Measurements from ENCODE around the gene GPC3.

The GPC3 gene

GRCh38 chrX:133869270-133869669 lies 116.1 kb downstream of the GPC3 start:
- no peak for TF ChIP-seq CTCF (IDR thresholded peaks at IDR 0.05; ENCODE audit: poor library complexity, severe bottlenecking)
- Histone ChIP-seq H3K9me3 (ENCODE audit: severe bottlenecking) (no peaks in the 10 kb centered on the region), H3K36me3 (ENCODE audit: low read depth) (no peaks in the 10 kb centered on the region), H3K27me3 (ENCODE audit: insufficient read depth, poor library complexity, severe bottlenecking) (no peaks in the 10 kb centered on the region), H3K4me3 (ENCODE audit: severe bottlenecking) (no peak overlapping the region), H3K27ac (ENCODE audit: poor library complexity, severe bottlenecking) (no peak overlapping the region), H3K4me1 (ENCODE audit: insufficient read depth, poor library complexity, severe bottlenecking) (no peaks in the 10 kb centered on the region)
- no peak for DNase-seq (ENCODE audit: low spot score)
- no peak for ATAC-seq (ENCODE audit: low read depth)

GRCh38 chrX:133868682-133869081 lies 116.7 kb downstream of the GPC3 start:
- H3K27me3 ChIP-seq (ENCODE audit: insufficient read depth, poor library complexity, severe bottlenecking), result no peaks in the 10 kb centered on the region
- ATAC-seq (ENCODE audit: low read depth) (no peak), DNase-seq (ENCODE audit: low spot score) (no peak)
- H3K36me3 ChIP-seq (ENCODE audit: low read depth), result no peaks in the 10 kb centered on the region
- TF ChIP-seq CTCF (IDR thresholded peaks at IDR 0.05; ENCODE audit: poor library complexity, severe bottlenecking), result no peak
- no peak overlapping the region for H3K27ac ChIP-seq (ENCODE audit: poor library complexity, severe bottlenecking)
- no peak overlapping the region for H3K4me3 ChIP-seq (ENCODE audit: severe bottlenecking)
- H3K9me3 ChIP-seq (ENCODE audit: severe bottlenecking), result no peaks in the 10 kb centered on the region
- no peaks in the 10 kb centered on the region for H3K4me1 ChIP-seq (ENCODE audit: insufficient read depth, poor library complexity, severe bottlenecking)

GRCh38 chrX:133868250-133868649 lies 117.1 kb downstream of the GPC3 start:
- TF ChIP-seq CTCF (IDR thresholded peaks at IDR 0.05; ENCODE audit: poor library complexity, severe bottlenecking), result no peak
- H3K4me1 ChIP-seq (ENCODE audit: insufficient read depth, poor library complexity, severe bottlenecking), result no peaks in the 10 kb centered on the region

GRCh38 chrX:133865761-133866471 lies 119.5 kb downstream of the GPC3 start:
- no peak for ATAC-seq (ENCODE audit: low read depth)
- Histone ChIP-seq H3K27ac (ENCODE audit: poor library complexity, severe bottlenecking) (no peak overlapping the region), H3K9me3 (ENCODE audit: severe bottlenecking) (no peaks in the 10 kb centered on the region), H3K4me1 (ENCODE audit: insufficient read depth, poor library complexity, severe bottlenecking) (no peaks in the 10 kb centered on the region), H3K36me3 (ENCODE audit: low read depth) (no peaks in the 10 kb centered on the region), H3K4me3 (ENCODE audit: severe bottlenecking) (no peak overlapping the region), H3K27me3 (ENCODE audit: insufficient read depth, poor library complexity, severe bottlenecking) (no peaks in the 10 kb centered on the region)
- no peak for DNase-seq (ENCODE audit: low spot score)
- TF ChIP-seq CTCF (IDR thresholded peaks at IDR 0.05; ENCODE audit: poor library complexity, severe bottlenecking), result no peak

More at GRCh38 chrX:133868250-133868649, 117.1 kb downstream of the GPC3 start:
- no peaks in the 10 kb centered on the region for H3K27me3 ChIP-seq (ENCODE audit: insufficient read depth, poor library complexity, severe bottlenecking)
- no peak overlapping the region for H3K27ac ChIP-seq (ENCODE audit: poor library complexity, severe bottlenecking)
- ATAC-seq (ENCODE audit: low read depth) (no peak), DNase-seq (ENCODE audit: low spot score) (no peak)
- H3K4me3 ChIP-seq (ENCODE audit: severe bottlenecking), result no peak overlapping the region
- no peaks in the 10 kb centered on the region for H3K9me3 ChIP-seq (ENCODE audit: severe bottlenecking)
- no peaks in the 10 kb centered on the region for H3K36me3 ChIP-seq (ENCODE audit: low read depth)

- Histone ChIP-seq H3K27me3 (ENCODE audit: insufficient read depth, poor library complexity, severe bottlenecking) (no peaks in the 10 kb centered on the region), H3K27ac (ENCODE audit: poor library complexity, severe bottlenecking) (no peak overlapping the region), H3K4me3 (ENCODE audit: severe bottlenecking) (no peak overlapping the region), H3K4me1 (ENCODE audit: insufficient read depth, poor library complexity, severe bottlenecking) (no peaks in the 10 kb centered on the region), H3K9me3 (ENCODE audit: severe bottlenecking) (no peaks in the 10 kb centered on the region), H3K36me3 (ENCODE audit: low read depth) (no peaks in the 10 kb centered on the region)
- DNase-seq (ENCODE audit: low spot score) (no peak), ATAC-seq (ENCODE audit: low read depth) (no peak)
- no peak for TF ChIP-seq CTCF (IDR thresholded peaks at IDR 0.05; ENCODE audit: poor library complexity, severe bottlenecking)
These were observed 121.2 kb downstream of the GPC3 start for GRCh38 chrX:133864236-133864635.
